Activated CD4-positive, alpha-beta T cell treated with anti-CD3 and anti-CD28 coated beads, Interleukin-2, amount 50 U/mL, for 24 hours (primary cell): ENCODE measurements around the gene KRT1.

ENCODE experiments used
- DNase-seq, 2 donors: peaks; one replicate each; pipeline ENCODE4 v3.0.0-alpha.2; 2020; ENCODE audit warnings: low read depth in 1 of 2, low spot score in 1 of 2

Gene KRT1

GRCh38 chr12:52662918-52663229, 17.3 kb downstream of the KRT1 start:
- DNase-seq = no peak

GRCh38 chr12:52662093-52662917, 17.9 kb downstream of the KRT1 start:
- no peak for DNase-seq

DNA sequence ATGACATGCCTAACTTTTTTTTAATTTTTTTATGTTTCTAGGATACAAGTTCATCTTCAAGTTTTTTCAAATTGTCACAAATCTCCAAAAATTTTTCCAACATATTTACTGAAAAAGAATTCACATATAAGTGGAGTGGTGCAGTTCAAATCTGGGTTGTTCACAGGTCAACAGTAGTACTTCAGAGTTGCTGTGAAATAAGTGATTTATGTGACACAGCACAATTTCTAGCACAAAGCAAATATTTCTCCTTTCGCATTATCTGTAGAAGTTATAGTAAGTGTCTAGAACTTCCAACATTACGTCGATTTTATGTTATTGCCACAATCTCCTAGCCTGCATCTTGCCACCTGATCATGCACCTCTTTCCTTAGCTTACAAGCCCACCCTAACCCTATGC, 18.5 kb downstream of the KRT1 start:
- DNase-seq = no peak

DNA sequence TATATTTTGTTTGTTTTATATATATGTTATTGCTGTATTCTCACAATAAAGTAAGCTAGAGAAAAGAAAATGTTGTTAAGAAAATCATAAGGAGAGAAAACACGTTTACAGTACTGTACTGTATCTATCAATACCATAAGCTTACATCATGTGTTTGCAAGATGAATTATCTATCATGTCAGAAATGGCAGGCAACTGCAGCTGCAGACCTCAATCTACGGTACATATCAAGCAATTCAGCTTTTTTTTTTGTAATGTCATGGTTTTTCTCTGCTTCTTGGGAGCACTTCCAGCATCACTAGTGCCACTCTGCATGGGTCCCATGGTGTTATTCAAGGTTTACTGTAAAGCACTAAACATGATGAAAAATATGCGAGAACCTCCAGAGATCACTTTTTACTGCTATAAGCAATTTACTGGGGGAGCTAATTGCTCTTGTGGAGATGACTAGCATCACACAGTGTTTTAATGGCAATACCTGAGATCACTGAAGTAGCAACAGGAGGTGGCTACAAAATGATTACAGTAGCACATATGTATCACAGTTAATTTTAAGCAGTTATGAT, 19.2 kb downstream of the KRT1 start:
- no peak for DNase-seq

- DNase-seq = no peak
Observed at GRCh38 chr12:52659951-52660350, 20.3 kb downstream of the KRT1 start.

DNA sequence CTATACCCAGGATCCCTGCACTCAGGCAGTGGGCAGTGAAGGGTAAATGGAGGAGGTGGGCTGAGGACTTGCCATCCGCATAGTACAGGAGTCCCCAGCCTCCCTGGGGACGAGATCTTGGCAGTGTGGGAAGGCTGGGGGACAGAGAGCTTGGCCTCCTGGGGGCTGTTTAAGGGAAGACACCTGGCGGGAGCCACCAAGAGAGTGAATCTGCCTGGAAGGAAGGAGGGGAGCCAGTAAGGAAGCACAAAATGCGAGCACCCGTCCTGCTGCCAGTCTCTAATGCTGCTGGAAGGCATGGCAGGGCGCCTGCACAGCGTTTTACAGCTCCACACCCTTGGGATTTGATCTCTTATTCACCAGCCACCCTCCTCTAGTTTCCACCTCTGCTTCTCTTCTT, 20.8 kb downstream of the KRT1 start:
- DNase-seq = no peak

DNA sequence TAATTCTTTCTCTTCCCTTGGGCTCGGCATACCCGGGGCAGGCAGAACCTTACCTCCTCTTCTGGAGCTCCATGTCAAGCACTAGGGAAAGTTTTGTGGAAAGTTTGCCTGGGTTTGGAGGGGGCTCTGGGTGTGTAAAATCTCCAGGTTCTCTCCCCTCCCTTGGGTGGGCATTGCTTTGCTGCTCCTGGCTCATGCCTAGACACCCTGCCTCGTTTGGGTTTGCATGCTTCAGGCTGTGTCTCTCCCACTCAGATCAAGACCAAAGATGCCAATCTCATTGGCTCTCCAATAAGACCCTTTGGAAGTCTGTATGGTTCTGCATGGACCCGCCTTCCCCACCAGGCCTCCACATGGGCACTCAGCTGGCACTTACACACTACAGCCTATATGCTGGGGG, 22.0 kb downstream of the KRT1 start:
- no peak for DNase-seq

DNA sequence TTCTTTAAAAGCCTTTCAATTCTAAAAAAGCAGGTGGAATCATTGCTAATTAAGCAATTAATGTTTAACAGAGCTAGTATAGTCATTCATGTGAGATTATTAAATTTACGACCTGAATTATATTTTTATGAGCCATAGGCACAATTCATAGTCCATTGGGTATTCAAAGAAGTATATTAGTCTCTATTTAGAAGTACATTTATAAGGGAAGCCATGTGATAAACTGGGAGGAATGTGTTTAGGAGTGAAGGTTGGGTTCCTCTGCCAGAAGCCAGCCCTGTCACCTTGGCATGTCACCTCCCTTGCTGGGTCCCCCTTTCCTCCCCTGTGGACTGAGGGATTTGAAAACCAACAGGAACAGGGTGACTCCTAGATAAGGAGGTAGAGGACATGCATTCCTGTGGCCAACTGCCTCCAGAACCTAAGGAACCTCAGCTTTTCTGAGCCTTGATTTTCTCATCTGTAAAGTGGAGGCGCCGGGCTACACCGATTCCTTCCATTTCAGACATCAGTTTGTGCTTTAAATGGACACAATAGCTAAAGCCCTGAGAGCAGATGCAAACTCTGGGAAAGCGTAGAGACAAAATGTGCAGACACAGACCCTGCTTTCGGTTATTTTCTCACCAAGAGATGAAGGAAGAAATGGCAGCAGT, 22.8 kb downstream of the KRT1 start:
- no peak for DNase-seq

DNA sequence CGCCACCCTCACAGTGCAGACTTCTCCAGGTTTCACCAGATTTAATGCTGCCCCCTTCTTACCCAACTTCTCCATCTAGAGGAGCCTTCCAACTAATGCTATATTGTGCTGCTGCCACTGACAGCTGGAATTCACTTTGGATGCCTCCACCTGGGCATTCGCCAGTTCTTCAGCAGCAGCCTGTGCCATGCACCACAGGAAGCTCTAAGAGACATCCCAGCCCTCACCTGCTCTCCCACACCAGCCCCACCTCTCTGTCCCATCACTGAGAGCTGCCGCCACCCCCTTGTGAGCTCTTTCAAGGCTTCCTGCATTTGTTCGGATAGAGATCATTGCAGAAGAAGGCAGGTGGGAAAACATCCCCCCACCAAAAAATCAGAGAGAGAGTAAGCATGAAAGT, 23.6 kb downstream of the KRT1 start:
- no peak for DNase-seq

- DNase-seq = no peak
Observed at GRCh38 chr12:52655720-52656124, 24.5 kb downstream of the KRT1 start.

- no peak for DNase-seq
Observed at GRCh38 chr12:52655251-52655650, 25.0 kb downstream of the KRT1 start.

- no peak for DNase-seq
Observed at GRCh38 chr12:52651726-52652261, 28.4 kb downstream of the KRT1 start, which contains the start of gene KRT2. TSS of gene KRT2 (minus strand) at chr12:52652211. CDS start at chr12:52652142, 69 bp downstream.

GRCh38 chr12:52650520-52651081, 29.6 kb downstream of the KRT1 start:
- no peak for DNase-seq

DNA sequence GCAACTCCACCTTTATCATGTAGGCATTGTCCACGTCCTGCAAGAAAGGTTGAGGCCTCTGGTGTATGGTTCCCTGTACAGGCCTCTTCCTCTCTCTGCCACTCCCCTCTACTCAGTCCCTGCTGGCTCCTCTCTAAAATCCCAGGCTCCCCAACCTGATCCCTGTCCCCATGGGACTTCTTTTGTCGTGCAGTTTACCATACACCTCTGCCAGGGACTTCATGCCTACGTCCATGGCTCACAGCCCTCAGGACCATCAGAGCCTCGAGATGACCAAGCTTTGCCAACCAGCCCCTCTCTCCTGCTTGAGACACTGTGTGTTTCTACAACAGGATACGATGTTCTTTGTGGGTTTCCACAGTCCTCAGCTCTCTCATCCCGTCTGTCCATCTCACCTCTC, 31.1 kb downstream of the KRT1 start:
- no peak for DNase-seq

- DNase-seq = no peak
Observed at GRCh38 chr12:52648012-52648550, 32.1 kb downstream of the KRT1 start.

DNA sequence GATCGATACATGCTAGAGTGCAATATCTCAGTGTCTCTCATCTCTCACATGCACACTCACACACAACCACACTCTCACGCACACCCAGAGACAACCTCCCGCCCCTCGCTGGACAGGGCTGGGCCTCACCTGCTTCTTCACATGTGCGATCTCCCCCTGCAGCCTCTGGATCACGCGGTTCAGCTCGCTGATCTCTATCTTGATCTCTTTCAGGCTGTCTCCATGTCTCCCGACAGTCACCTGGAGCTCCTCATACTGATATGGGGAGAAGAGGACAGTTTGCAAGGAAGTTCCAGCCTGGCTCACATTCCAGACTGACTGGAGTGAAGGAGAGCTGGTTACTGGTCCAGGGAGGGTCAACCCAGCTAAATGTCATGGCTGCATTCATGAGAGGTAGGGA, 32.6 kb downstream of the KRT1 start:
- DNase-seq = no peak

DNA sequence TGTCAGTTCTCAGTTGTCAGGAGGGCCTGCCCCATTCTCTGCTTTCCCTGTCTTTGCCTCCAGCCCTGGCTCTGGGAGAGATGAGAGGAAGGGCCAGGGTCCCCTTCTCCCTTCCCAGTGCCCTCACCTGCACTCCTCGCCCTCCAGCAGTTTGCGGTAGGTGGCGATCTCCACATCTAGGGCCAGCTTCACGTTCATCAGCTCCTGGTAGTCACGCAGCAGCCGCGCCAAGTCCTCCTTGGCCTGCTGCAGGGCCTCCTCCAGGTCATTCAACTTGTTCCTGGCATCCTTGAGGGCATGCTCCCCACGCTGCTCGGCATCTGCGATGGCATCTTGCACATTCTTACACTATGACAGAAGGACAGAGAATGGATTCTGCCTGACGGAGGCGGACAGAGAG, 33.6 kb downstream of the KRT1 start:
- no peak for DNase-seq

- no peak for DNase-seq
Observed at GRCh38 chr12:52645982-52646381, 34.2 kb downstream of the KRT1 start.

DNA sequence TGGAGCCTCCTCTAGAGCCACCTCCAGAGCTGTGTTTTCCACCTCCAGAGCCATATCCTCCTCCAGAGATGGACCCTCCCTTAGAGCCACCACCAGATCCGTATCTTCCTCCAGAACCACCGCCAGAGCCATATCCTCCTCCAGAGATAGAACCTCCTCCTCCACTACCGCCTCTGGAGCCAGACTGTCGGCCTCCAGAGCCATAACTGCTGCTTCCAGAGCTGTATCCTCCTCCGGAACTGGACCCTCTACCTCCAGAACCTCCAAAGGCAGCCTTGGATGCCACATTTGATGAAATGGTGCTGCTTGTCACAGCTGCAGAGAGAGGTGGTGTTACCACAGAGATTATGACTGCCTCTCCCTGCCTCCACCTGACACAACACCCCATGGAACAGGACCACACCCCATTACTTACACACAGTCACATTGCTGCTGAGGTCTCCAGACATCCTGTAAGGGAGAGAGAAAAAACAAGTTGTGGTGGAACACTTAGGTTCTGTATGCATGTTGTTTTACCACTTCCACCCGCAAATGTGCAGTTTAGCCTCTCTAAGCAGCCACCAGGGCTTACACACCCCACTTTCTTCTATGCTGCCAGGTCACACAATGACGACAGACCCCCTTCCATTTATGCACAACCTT, 35.0 kb downstream of the KRT1 start:
- DNase-seq = peak in 1 of 2 donors; percentile 12

DNA sequence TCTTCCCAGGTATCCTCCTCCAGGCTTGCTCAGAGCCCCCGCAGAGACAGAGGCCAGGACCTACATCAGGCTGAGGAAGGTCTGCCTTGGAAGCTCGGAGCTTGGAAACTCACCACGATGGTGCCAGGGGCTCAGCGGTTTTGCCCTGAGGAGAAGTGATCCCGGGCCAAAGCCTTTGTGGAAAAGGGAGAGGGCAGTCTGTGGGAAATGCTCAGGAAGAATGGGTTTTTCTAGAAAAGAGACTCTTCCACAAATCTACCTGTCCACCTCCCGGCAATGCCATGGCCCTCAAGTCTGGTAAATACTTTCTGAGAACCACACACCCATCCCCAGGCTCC, 36.2 kb downstream of the KRT1 start:
- DNase-seq = no peak
